ENCODE data around the gene PCDHA7.
"Not testable (repeated sequence)": the region's sequence is repeated elsewhere in the genome, so short reads cannot be mapped to it uniquely, and the experiment has no call there.

The PCDHA7 gene

GRCh38 chr5:140833993-140834392 lies at the start of gene PCDHA7:
PCDHA7 (plus strand) TSS chr5:140834269; CDS start chr5:140834384, 115 bp downstream.
- no peak for TF ChIP-seq EZH2 (IDR thresholded peaks at IDR 0.05; ENCODE audit: borderline replicate concordance, low read length)
- no peak for TF ChIP-seq CTCF (IDR thresholded peaks at IDR 0.05; ENCODE audit: low read length)
- no peaks in the 10 kb centered on the region for H3K27me3 ChIP-seq (ENCODE audit: insufficient read depth, low read length)
- H3K79me2 ChIP-seq (ENCODE audit: insufficient read depth, low read length) = no peaks in the 10 kb centered on the region
- H3K4me1 ChIP-seq (ENCODE audit: insufficient read depth, low read length, severe bottlenecking) = no peaks in the 10 kb centered on the region
- H3K36me3 ChIP-seq (ENCODE audit: insufficient read depth, low read length) = no peaks in the 10 kb centered on the region
- no peak within 1 kb of the TSS for H3K27ac ChIP-seq (ENCODE audit: low read depth, low read length, poor library complexity, severe bottlenecking)
- H3F3A ChIP-seq (ENCODE audit: insufficient read depth, low read length) = no peaks in the 10 kb centered on the region
- H2AFZ ChIP-seq (ENCODE audit: low read length) = no peak within 1 kb of the TSS
- H3K9ac ChIP-seq (ENCODE audit: low read length) = no peak within 1 kb of the TSS
- H3K4me2 ChIP-seq (ENCODE audit: low read length) = no peak within 1 kb of the TSS
- no peaks in the 10 kb centered on the region for H4K20me1 ChIP-seq (ENCODE audit: insufficient read depth, low read length)
- H3K4me3 ChIP-seq (ENCODE audit: low read depth, low read length, poor library complexity, severe bottlenecking) = no peak within 1 kb of the TSS
- H3K9me2 ChIP-seq (ENCODE audit: low read depth, low read length) = no peaks in the 10 kb centered on the region
- no peaks in the 10 kb centered on the region for H3K9me3 ChIP-seq (ENCODE audit: low read length)

GRCh38 chr5:140785905-140786686 lies 48.0 kb upstream of the PCDHA7 start, which contains the start of gene PCDHA1:
PCDHA1 (plus strand) TSS chr5:140786140.
- no peak within 1 kb of the TSS for H3K9ac ChIP-seq (ENCODE audit: low read length)
- no peak within 1 kb of the TSS for H3K4me3 ChIP-seq (ENCODE audit: low read depth, low read length, poor library complexity, severe bottlenecking)
- no peaks in the 10 kb centered on the region for H4K20me1 ChIP-seq (ENCODE audit: insufficient read depth, low read length)
- no peaks in the 10 kb centered on the region for H3K36me3 ChIP-seq (ENCODE audit: insufficient read depth, low read length)
- H3K27ac ChIP-seq (ENCODE audit: low read depth, low read length, poor library complexity, severe bottlenecking) = no peak within 1 kb of the TSS
- no peaks in the 10 kb centered on the region; the same call in none of the 2 replicates for H3K9me3 ChIP-seq (ENCODE audit: low read length)
- no peak within 1 kb of the TSS for H3K4me2 ChIP-seq (ENCODE audit: low read length)
- no peaks in the 10 kb centered on the region for H3F3A ChIP-seq (ENCODE audit: insufficient read depth, low read length)
- no peaks in the 10 kb centered on the region for H3K4me1 ChIP-seq (ENCODE audit: insufficient read depth, low read length, severe bottlenecking)
- no peak within 1 kb of the TSS for H2AFZ ChIP-seq (ENCODE audit: low read length)
- no peaks in the 10 kb centered on the region for H3K27me3 ChIP-seq (ENCODE audit: insufficient read depth, low read length)
- peak; percentile 25; the same call in 1 of the 2 replicates for TF ChIP-seq CTCF (IDR thresholded peaks at IDR 0.05; ENCODE audit: low read length)
- no peak for TF ChIP-seq EZH2 (IDR thresholded peaks at IDR 0.05; ENCODE audit: borderline replicate concordance, low read length)
- no peaks in the 10 kb centered on the region for H3K79me2 ChIP-seq (ENCODE audit: insufficient read depth, low read length)
- no peaks in the 10 kb centered on the region for H3K9me2 ChIP-seq (ENCODE audit: low read depth, low read length)

GRCh38 chr5:140787422-140787821 lies 46.6 kb upstream of the PCDHA7 start:
- H3K9me3 ChIP-seq (ENCODE audit: low read length); H3K4me1 ChIP-seq (ENCODE audit: insufficient read depth, low read length, severe bottlenecking); H3K27ac ChIP-seq (ENCODE audit: low read depth, low read length, poor library complexity, severe bottlenecking); H3F3A ChIP-seq (ENCODE audit: insufficient read depth, low read length); H3K9ac ChIP-seq (ENCODE audit: low read length); H3K4me2 ChIP-seq (ENCODE audit: low read length); H2AFZ ChIP-seq (ENCODE audit: low read length); H3K36me3 ChIP-seq (ENCODE audit: insufficient read depth, low read length); H3K4me3 ChIP-seq (ENCODE audit: low read depth, low read length, poor library complexity, severe bottlenecking); H3K79me2 ChIP-seq (ENCODE audit: insufficient read depth, low read length); H3K9me2 ChIP-seq (ENCODE audit: low read depth, low read length); H3K27me3 ChIP-seq (ENCODE audit: insufficient read depth, low read length); H4K20me1 ChIP-seq (ENCODE audit: insufficient read depth, low read length): not testable (repeated sequence)

GRCh38 chr5:140787849-140788504 lies 46.1 kb upstream of the PCDHA7 start:
- not testable (repeated sequence) for H3K9me2 ChIP-seq (ENCODE audit: low read depth, low read length); H3K79me2 ChIP-seq (ENCODE audit: insufficient read depth, low read length); H3K27me3 ChIP-seq (ENCODE audit: insufficient read depth, low read length); H3K4me3 ChIP-seq (ENCODE audit: low read depth, low read length, poor library complexity, severe bottlenecking); H3F3A ChIP-seq (ENCODE audit: insufficient read depth, low read length); H2AFZ ChIP-seq (ENCODE audit: low read length); H3K27ac ChIP-seq (ENCODE audit: low read depth, low read length, poor library complexity, severe bottlenecking); H3K9me3 ChIP-seq (ENCODE audit: low read length); H3K4me1 ChIP-seq (ENCODE audit: insufficient read depth, low read length, severe bottlenecking); H3K36me3 ChIP-seq (ENCODE audit: insufficient read depth, low read length); H3K9ac ChIP-seq (ENCODE audit: low read length); H3K4me2 ChIP-seq (ENCODE audit: low read length); H4K20me1 ChIP-seq (ENCODE audit: insufficient read depth, low read length)

Data from OCI-LY1 (cell line).